ENCODE data around the gene ROBO2.

DNA sequence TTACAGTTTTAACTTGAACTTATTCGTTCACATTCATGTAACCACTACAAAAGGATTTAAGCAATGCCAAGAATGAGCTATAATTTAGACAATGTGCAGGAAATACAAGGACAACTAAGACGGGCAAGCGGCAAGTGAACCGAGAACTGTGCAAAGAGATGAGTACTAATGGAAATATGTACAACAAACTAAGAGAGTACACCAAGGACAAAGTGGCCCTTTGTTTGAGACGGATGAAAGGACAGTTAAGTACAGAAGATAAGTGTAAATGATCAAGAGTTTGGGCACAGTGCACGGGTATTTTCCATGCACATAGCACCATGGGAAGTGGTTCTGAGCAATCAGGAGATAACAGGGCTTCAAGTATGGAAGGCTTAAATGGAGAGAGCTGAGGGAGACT is 281.7 kb downstream of the ROBO2 start:
- TF ChIP-seq ZBTB1 (tag by site-specific recombination; IDR thresholded peaks at IDR 0.05) (no peak), BCL11A (tag by site-specific recombination; IDR thresholded peaks at IDR 0.05; ENCODE audit: low read depth) (no peak), ZNF274 (IDR thresholded peaks at IDR 0.05; ENCODE audit: low read length) (no peak), ZNF274 (tag by site-specific recombination; IDR thresholded peaks at IDR 0.05; ENCODE audit: borderline replicate concordance) (no peak), ZNF23 (tag by site-specific recombination; IDR thresholded peaks at IDR 0.05; ENCODE audit: borderline replicate concordance) (no peak), YY1 (tag by site-specific recombination; IDR thresholded peaks at IDR 0.05) (no peak), ZNF501 (tag by site-specific recombination; IDR thresholded peaks at IDR 0.05) (no peak), MYNN (tag by site-specific recombination; IDR thresholded peaks at IDR 0.05; ENCODE audit: borderline replicate concordance) (no peak), HOXD13 (CRISPR knock-in tag; IDR thresholded peaks at IDR 0.05; ENCODE audit: borderline replicate concordance) (no peak), HOXA7 (CRISPR knock-in tag; IDR thresholded peaks at IDR 0.05; ENCODE audit: borderline replicate concordance) (no peak), ZNF571 (tag by site-specific recombination; IDR thresholded peaks at IDR 0.05) (no peak)
- TF ChIP-seq, protein P1, sequence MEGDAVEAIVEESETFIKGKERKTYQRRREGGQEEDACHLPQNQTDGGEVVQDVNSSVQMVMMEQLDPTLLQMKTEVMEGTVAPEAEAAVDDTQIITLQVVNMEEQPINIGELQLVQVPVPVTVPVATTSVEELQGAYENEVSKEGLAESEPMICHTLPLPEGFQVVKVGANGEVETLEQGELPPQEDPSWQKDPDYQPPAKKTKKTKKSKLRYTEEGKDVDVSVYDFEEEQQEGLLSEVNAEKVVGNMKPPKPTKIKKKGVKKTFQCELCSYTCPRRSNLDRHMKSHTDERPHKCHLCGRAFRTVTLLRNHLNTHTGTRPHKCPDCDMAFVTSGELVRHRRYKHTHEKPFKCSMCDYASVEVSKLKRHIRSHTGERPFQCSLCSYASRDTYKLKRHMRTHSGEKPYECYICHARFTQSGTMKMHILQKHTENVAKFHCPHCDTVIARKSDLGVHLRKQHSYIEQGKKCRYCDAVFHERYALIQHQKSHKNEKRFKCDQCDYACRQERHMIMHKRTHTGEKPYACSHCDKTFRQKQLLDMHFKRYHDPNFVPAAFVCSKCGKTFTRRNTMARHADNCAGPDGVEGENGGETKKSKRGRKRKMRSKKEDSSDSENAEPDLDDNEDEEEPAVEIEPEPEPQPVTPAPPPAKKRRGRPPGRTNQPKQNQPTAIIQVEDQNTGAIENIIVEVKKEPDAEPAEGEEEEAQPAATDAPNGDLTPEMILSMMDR (tag by site-specific recombination; IDR thresholded peaks at IDR 0.05), result no peak
- TF ChIP-seq, protein P2, sequence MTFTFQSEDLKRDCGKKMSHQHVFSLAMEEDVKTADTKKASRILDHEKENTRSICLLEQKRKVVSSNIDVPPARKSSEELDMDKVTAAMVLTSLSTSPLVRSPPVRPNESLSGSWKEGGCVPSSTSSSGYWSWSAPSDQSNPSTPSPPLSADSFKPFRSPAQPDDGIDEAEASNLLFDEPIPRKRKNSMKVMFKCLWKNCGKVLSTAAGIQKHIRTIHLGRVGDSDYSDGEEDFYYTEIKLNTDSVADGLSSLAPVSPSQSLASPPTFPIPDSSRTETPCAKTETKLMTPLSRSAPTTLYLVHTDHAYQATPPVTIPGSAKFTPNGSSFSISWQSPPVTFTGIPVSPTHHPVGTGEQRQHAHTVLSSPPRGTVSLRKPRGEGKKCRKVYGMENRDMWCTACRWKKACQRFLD (tag by site-specific recombination; IDR thresholded peaks at IDR 0.05), result no peak
- TF ChIP-seq, protein P3, sequence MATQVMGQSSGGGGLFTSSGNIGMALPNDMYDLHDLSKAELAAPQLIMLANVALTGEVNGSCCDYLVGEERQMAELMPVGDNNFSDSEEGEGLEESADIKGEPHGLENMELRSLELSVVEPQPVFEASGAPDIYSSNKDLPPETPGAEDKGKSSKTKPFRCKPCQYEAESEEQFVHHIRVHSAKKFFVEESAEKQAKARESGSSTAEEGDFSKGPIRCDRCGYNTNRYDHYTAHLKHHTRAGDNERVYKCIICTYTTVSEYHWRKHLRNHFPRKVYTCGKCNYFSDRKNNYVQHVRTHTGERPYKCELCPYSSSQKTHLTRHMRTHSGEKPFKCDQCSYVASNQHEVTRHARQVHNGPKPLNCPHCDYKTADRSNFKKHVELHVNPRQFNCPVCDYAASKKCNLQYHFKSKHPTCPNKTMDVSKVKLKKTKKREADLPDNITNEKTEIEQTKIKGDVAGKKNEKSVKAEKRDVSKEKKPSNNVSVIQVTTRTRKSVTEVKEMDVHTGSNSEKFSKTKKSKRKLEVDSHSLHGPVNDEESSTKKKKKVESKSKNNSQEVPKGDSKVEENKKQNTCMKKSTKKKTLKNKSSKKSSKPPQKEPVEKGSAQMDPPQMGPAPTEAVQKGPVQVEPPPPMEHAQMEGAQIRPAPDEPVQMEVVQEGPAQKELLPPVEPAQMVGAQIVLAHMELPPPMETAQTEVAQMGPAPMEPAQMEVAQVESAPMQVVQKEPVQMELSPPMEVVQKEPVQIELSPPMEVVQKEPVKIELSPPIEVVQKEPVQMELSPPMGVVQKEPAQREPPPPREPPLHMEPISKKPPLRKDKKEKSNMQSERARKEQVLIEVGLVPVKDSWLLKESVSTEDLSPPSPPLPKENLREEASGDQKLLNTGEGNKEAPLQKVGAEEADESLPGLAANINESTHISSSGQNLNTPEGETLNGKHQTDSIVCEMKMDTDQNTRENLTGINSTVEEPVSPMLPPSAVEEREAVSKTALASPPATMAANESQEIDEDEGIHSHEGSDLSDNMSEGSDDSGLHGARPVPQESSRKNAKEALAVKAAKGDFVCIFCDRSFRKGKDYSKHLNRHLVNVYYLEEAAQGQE (tag by site-specific recombination; IDR thresholded peaks at IDR 0.05), result no peak
- TF ChIP-seq, protein P4, sequence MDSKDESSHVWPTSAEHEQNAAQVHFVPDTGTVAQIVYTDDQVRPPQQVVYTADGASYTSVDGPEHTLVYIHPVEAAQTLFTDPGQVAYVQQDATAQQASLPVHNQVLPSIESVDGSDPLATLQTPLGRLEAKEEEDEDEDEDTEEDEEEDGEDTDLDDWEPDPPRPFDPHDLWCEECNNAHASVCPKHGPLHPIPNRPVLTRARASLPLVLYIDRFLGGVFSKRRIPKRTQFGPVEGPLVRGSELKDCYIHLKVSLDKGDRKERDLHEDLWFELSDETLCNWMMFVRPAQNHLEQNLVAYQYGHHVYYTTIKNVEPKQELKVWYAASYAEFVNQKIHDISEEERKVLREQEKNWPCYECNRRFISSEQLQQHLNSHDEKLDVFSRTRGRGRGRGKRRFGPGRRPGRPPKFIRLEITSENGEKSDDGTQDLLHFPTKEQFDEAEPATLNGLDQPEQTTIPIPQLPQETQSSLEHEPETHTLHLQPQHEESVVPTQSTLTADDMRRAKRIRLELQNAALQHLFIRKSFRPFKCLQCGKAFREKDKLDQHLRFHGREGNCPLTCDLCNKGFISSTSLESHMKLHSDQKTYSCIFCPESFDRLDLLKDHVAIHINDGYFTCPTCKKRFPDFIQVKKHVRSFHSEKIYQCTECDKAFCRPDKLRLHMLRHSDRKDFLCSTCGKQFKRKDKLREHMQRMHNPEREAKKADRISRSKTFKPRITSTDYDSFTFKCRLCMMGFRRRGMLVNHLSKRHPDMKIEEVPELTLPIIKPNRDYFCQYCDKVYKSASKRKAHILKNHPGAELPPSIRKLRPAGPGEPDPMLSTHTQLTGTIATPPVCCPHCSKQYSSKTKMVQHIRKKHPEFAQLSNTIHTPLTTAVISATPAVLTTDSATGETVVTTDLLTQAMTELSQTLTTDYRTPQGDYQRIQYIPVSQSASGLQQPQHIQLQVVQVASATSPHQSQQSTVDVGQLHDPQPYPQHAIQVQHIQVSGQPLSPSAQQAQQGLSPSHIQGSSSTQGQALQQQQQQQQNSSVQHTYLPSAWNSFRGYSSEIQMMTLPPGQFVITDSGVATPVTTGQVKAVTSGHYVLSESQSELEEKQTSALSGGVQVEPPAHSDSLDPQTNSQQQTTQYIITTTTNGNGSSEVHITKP (tag by site-specific recombination; IDR thresholded peaks at IDR 0.05), result no peak

Data from HEK293 (cell line).